A549 (cell line): ENCODE results near the gene AP5S1.

ENCODE experiments used
- EP300 ChIP-seq, 2 experiments: fragments of >200 bp; sonication (Bioruptor Twin); formaldehyde crosslinking; IDR thresholded peaks; 2 replicates in 1 of 2; 3 replicates in 1 of 2; pipeline ENCODE4 v1.6.1; 2016 to 2017
- FOSB ChIP-seq: fragments of 250-450 bp; sonication (Bioruptor Pico); IDR thresholded peaks from 2 replicates; pipeline ENCODE4 v1.5.0; 2020; ENCODE audit warnings: mild to moderate bottlenecking, moderate library complexity
- JUNB ChIP-seq: fragments of >200 bp; sonication (Bioruptor Twin); formaldehyde crosslinking; IDR thresholded peaks from 2 replicates; pipeline ENCODE4 v1.6.1; 2016
- MAX ChIP-seq: IDR thresholded peaks from 2 replicates; pipeline ENCODE4 v1.6.1; 2012
- POLR2A ChIP-seq: IDR thresholded peaks from 2 replicates; pipeline ENCODE4 v1.6.1; 2012; ENCODE audit warnings: mild to moderate bottlenecking, low read length
- RAD21 ChIP-seq, 2 experiments: fragments of >200 bp in 1 of 2; sonication (Bioruptor Twin) in 1 of 2; formaldehyde crosslinking in 1 of 2; IDR thresholded peaks in 1 of 2; conservative IDR thresholded peaks in 1 of 2; 2 replicates in 1 of 2; 3 replicates in 1 of 2; pipeline ENCODE4 v1.6.1; 2012 to 2018; ENCODE audit warnings: inconsistent platforms in 1 of 2
- USF2 ChIP-seq: fragments of 450-650 bp; IDR thresholded peaks from 2 replicates; pipeline ENCODE4 v1.6.1; 2014; ENCODE audit warnings: antibody characterized with exemption
- TF ChIP-seq, protein P1 (sequence below): fragments of >200 bp; sonication (Bioruptor Twin); formaldehyde crosslinking; IDR thresholded peaks from 3 replicates; pipeline ENCODE4 v1.5.1; 2016

DNA sequence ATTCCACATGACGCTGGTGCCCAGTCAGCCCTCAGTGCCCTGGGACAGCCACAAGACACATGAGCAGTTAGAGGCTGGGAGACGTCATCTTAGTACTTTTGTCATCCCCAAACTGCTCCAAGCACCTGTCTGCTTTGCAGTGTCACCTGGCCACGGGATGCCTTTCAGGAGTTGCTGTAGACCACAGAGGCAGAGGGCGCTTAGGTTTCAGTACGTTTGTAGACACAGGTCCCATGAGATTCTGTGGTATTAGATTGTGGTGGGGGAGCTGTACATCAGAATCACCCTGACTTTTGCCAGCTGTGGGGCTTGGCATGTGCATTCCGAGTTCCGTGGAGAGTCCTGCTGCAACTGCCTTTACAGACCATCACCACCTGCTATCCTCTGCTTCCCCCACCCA lies 43.0 kb downstream of the AP5S1 start:
- no peak for TF ChIP-seq POLR2A
- TF ChIP-seq, protein P1, sequence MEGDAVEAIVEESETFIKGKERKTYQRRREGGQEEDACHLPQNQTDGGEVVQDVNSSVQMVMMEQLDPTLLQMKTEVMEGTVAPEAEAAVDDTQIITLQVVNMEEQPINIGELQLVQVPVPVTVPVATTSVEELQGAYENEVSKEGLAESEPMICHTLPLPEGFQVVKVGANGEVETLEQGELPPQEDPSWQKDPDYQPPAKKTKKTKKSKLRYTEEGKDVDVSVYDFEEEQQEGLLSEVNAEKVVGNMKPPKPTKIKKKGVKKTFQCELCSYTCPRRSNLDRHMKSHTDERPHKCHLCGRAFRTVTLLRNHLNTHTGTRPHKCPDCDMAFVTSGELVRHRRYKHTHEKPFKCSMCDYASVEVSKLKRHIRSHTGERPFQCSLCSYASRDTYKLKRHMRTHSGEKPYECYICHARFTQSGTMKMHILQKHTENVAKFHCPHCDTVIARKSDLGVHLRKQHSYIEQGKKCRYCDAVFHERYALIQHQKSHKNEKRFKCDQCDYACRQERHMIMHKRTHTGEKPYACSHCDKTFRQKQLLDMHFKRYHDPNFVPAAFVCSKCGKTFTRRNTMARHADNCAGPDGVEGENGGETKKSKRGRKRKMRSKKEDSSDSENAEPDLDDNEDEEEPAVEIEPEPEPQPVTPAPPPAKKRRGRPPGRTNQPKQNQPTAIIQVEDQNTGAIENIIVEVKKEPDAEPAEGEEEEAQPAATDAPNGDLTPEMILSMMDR, result no peak
- no peak for TF ChIP-seq FOSB (CRISPR knock-in tag)
- TF ChIP-seq EP300 (IDR thresholded peaks at IDR 0.05), result no peak
- TF ChIP-seq MAX, result no peak
- no peak for TF ChIP-seq JUNB
- TF ChIP-seq USF2, result no peak
- no peak for TF ChIP-seq RAD21 (conservative IDR thresholded peaks at IDR 0.05 in 1 of 2, IDR thresholded peaks at IDR 0.05 in 1 of 2)
